ENCODE measurements around the gene KRTCAP2. TPM values are rescaled to one million over a fixed set of nuclear protein-coding genes. Genes with fewer than 3 reads are reported as not detected.
"Not testable (repeated sequence)": the region's sequence is repeated elsewhere in the genome, so short reads cannot be mapped to it uniquely, and the experiment has no call there.

Gene KRTCAP2
- total RNA-seq (2021; fragmentation: NEBNext Ultra II Directional; extraction: Animal tissue kit (Norgen Biotek cat#: 25700)) = 100 to 1,000 TPM; 231 to 351 (median 285) TPM
- long read RNA-seq, transcript KRTCAP2-206 (4 exons, 785 nt) = minor isoform, 24 of 225 reads
- long read RNA-seq, transcript KRTCAP2-201 (5 exons, 552 nt) = major isoform, 189 of 225 reads
- long read RNA-seq, partial matches to known transcripts = 5 of 225 reads
- long read RNA-seq, other reads (novel, unspliced or antisense) = 2 of 225 reads

DNA sequence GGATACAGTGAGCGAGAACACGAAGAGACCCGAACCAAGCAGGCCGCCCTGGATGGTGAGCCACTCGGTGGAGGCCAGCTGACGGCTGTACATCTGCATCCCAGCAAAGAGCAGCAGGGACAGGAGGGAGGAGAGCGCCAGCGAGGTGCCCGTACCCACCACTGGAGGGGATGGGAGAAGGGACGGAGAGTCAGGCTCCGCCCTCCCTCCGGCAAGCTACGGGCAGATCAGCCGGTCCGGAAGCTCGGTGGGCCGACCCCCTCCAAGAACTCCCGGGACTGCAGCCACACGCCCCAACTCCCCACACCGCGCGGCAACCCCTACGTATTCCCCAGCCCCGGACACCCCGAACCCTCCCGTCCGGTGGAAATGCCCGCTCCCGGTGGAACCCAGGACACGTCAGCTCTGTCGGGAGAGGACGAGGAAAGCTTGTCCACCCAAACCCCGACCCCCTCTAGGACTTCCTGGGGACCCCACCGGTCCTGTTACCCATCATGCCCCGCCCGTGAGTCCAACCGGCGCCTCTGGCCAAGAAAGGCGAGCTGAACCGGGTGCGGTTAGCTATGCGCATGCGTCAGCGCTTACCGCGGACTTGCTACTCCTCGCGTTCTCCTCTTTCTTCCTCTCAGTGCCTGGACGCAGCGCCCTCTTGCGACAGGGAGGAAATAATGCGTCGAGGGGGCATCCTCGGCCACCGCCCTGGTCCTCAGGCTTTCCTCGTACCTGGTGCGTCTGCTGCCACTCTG, at the start of gene KRTCAP2:
Gene KRTCAP2, minus strand, starts transcription at position 573 of the 746 bp plus-strand sequence. Its CDS starts 80 bp downstream, at position 493.
- H3K27me3 Mint-ChIP-seq (ENCODE audit: insufficient read depth) = peaks cover 2% of the 10 kb centered on the region; the same call in 1 of the 2 replicates
- peak; percentile 95 for DNase-seq
- H3K27ac Mint-ChIP-seq = peak within 1 kb of the TSS; percentile 97
- TF ChIP-seq, protein P1, sequence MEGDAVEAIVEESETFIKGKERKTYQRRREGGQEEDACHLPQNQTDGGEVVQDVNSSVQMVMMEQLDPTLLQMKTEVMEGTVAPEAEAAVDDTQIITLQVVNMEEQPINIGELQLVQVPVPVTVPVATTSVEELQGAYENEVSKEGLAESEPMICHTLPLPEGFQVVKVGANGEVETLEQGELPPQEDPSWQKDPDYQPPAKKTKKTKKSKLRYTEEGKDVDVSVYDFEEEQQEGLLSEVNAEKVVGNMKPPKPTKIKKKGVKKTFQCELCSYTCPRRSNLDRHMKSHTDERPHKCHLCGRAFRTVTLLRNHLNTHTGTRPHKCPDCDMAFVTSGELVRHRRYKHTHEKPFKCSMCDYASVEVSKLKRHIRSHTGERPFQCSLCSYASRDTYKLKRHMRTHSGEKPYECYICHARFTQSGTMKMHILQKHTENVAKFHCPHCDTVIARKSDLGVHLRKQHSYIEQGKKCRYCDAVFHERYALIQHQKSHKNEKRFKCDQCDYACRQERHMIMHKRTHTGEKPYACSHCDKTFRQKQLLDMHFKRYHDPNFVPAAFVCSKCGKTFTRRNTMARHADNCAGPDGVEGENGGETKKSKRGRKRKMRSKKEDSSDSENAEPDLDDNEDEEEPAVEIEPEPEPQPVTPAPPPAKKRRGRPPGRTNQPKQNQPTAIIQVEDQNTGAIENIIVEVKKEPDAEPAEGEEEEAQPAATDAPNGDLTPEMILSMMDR (IDR thresholded peaks at IDR 0.05) = peak; percentile 94
- H3K4me3 Mint-ChIP-seq = peak within 1 kb of the TSS; percentile 93
- H3K4me1 Mint-ChIP-seq (ENCODE audit: low read depth) = peaks cover 36% of the 10 kb centered on the region
- H3K36me3 Mint-ChIP-seq (ENCODE audit: low read depth) = peaks cover 14% of the 10 kb centered on the region
- no peaks in the 10 kb centered on the region for H3K9me3 Mint-ChIP-seq

DNA sequence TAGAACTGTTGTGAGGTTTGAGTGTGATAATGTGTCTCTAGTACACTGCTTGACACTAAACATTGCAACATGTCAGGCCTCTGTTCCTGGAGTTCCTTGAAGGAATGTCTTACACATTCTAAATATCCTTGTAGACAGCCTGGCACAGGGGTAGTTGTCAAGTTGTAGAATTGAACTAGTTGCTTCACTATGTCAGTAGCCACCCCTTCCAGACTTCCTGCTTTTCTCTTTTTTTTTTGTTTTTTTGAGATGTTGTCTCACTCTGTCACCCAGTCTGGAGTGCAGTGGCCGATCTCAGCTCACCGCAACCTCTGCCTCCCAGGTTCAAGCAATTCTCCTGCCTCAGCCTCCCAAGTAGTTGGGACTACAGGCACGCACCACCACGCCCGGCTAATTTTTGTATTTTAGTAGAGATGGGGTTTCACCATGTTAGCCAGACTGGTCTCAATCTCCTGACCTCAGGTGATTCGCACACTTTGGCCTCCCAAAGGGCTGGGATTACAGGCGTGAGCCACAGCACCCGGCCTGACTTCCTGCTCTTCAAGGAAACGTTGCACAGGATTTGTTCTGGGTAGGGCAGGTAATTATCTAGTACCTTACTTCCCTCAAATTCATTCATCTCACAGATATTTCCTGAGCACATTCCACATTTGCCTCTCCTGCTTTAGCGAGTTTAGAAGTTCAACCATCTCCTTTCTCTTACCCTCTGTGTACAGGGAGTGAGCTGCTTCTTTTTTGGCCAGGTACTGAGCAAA, 47.3 kb upstream of the KRTCAP2 start:
- H3K4me3 Mint-ChIP-seq; H3K9me3 Mint-ChIP-seq; H3K27me3 Mint-ChIP-seq (ENCODE audit: insufficient read depth); H3K27ac Mint-ChIP-seq; DNase-seq; H3K36me3 Mint-ChIP-seq (ENCODE audit: low read depth): not testable (repeated sequence)
- H3K4me1 Mint-ChIP-seq (ENCODE audit: low read depth) = peaks cover 36% of the 10 kb centered on the region

DNA sequence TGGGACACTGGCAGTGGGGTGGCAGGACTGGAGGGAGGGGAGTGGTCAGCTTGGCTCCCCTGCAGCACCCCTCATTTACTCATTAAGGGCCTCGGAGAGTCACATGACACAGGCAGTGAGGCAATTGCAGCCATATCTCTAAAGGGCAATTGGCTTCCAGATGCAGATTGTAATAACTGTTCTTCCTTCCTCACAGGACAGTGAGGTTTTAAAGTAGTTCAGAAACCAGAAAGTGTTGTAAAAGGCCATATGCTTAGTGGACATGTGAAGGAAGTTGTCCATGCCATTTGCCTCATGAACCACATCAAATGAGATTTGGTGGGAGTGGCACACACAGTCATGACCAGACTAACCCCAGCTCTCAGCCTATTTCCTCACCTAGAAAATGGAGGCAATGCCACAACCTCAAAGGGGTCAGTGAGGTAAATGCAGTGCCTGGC, 46.5 kb upstream of the KRTCAP2 start:
- Mint-ChIP-seq H3K4me3 (peak overlapping the region; percentile 42), H3K4me1 (ENCODE audit: low read depth) (peaks cover 28% of the 10 kb centered on the region), H3K36me3 (ENCODE audit: low read depth) (peaks cover 4% of the 10 kb centered on the region; the same call in 1 of the 2 replicates), H3K27ac (peak overlapping the region; percentile 52), H3K27me3 (ENCODE audit: insufficient read depth) (peaks cover 3% of the 10 kb centered on the region), H3K9me3 (no peaks in the 10 kb centered on the region)
- TF ChIP-seq, protein P1 (IDR thresholded peaks at IDR 0.05) = no peak
- DNase-seq = no peak

DNA sequence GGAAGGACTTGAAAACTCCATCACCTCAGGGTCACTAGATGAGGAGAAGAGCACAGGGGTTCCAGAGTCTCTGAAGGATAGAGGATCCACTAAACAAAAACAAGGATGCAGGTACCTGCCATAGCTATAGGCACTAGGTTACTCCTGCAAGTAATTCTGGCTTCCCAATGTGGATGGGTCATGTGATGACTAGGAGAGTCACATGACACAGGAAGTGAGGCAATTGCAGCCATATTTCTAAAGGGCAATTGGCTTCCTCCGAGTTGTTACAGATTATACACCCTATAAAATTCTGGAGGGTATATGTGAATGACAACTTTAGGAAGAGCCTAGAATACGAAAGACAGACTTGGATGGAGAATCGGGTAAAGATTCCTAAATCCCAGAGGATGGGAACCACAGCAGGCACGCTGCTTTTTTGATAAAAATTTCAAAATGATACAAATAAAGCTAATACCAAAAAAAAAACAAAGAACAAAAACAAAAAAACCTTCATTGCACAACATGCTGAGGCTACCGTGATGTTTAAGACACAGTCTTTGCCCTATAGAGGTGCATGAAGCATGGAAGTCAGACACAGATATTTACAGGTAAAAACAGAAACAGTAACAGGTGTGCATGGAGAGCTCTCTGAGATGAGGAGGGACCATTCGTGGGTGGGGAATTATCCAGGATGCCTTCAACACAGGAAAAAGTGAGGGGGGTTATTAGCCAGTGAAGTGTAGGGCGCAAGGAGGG, 45.9 kb upstream of the KRTCAP2 start:
- Mint-ChIP-seq H3K4me1 (ENCODE audit: low read depth) (peaks cover 22% of the 10 kb centered on the region), H3K9me3 (no peaks in the 10 kb centered on the region), H3K4me3 (peak overlapping the region; percentile 42), H3K27me3 (ENCODE audit: insufficient read depth) (peaks cover 3% of the 10 kb centered on the region), H3K36me3 (ENCODE audit: low read depth) (peaks cover 4% of the 10 kb centered on the region; the same call in 1 of the 2 replicates), H3K27ac (peak overlapping the region; percentile 52)
- peak; percentile 66 for DNase-seq
- TF ChIP-seq, protein P1 (IDR thresholded peaks at IDR 0.05) = no peak

DNA sequence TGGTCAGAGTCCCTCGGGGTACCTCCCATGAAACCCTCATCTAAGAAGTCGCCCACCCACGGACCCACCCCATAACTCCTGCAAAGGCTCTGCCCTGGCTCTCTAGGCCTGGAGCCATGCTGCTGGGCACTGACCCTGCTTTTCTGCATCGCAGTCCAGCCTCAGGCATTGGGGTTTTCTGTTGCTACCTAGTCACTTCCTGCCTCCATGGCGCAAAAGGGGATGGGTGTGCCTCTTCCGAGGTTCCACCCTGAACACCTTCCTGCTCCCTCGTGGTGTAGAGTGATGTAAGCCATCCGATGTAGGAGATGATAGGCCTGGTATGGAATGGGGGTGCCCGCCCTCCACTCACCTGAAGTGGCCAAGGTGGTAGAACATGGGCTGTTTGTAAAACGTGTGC, 41.6 kb upstream of the KRTCAP2 start:
- H3K27me3 Mint-ChIP-seq (ENCODE audit: insufficient read depth); DNase-seq; H3K27ac Mint-ChIP-seq; H3K4me3 Mint-ChIP-seq; H3K36me3 Mint-ChIP-seq (ENCODE audit: low read depth); H3K9me3 Mint-ChIP-seq: not testable (repeated sequence)
- peaks cover 26% of the 10 kb centered on the region for H3K4me1 Mint-ChIP-seq (ENCODE audit: low read depth)

DNA sequence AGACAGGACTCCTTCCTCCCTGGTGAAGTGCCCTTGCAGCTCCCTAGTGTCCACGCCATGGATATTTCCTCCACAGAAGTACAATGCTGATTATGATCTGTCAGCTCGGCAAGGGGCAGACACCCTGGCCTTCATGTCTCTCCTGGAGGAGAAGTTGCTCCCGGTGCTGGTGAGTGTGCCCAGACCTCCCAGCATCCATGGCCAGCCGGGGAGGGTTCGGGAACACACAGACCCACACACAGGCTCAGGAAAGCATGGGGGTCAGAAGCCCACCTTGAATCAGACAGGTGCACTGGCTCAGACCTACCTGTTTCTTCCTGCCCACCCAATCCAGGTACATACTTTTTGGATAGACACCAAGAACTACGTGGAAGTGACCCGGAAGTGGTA, 38.9 kb upstream of the KRTCAP2 start:
- H3K36me3 Mint-ChIP-seq (ENCODE audit: low read depth); H3K4me3 Mint-ChIP-seq; H3K9me3 Mint-ChIP-seq; H3K27me3 Mint-ChIP-seq (ENCODE audit: insufficient read depth); DNase-seq; H3K27ac Mint-ChIP-seq: not testable (repeated sequence)
- peaks cover 29% of the 10 kb centered on the region for H3K4me1 Mint-ChIP-seq (ENCODE audit: low read depth)

DNA sequence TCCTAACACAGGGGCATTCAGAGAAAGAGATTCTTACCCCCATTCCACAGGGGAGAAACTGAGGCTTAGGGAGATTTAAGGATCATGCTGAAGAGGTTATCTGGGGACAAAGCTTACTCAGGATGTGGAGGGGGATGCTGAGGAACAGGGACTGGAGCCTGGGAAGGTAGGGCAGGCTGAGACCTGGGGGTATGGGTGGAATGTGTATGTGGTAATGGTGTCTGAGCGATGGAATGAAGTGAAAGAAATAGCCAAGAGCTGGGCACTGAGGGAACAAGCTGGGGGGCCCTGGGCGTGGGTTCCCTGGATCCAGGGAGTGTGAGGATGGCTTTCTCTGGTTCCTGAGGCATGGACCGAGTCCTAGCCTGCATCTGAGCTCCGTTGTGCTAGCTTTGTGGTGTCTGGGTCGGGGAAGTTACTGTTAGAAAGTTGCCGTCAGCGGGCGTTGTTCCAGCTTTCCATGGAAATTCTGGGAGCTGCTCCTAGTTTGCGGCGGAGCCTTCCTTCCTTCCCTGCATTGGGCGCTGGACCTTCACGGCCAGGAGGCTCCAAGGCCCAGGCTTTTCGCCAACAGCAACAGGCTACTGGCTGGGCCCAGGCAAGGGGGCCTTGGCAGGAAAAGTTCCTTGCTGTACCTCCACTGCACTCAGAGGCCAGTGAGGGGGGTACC, 38.4 kb upstream of the KRTCAP2 start:
- H3K9me3 Mint-ChIP-seq; H3K27ac Mint-ChIP-seq; H3K27me3 Mint-ChIP-seq (ENCODE audit: insufficient read depth); DNase-seq; H3K36me3 Mint-ChIP-seq (ENCODE audit: low read depth); H3K4me3 Mint-ChIP-seq: not testable (repeated sequence)
- H3K4me1 Mint-ChIP-seq (ENCODE audit: low read depth) = peaks cover 34% of the 10 kb centered on the region

Measured in HFFc6 (cell line).